ENCODE results near the gene MFSD2A. TPM values are rescaled to one million over a fixed set of nuclear protein-coding genes. Genes with fewer than 3 reads are reported as not detected.

MFSD2A gene
- total RNA-seq, 1 experiment from 2014 or later: 19.9 TPM

DNA sequence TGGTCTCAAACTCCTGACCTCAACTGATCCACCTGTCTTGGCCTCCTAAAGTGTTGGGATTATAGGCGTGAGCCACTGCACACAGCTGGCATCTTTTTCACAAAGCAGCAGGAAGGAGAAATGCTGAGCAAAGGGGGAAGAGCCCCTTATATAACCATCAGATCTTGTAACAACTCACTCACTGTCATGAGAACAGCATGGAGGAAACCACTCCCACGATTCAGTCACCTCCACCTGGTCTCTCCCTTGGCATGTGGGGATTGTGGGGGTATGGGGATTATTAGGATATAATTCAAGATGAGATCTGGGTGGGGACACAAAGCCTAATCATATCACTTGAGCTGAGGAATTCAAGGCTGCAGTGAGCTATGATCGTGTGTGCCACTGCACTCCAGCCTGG is 3.0 kb upstream of the MFSD2A start:
- no CpG with 5 or more reads among the region's 3 CpGs for WGBS (ENCODE audit: extremely low coverage, insufficient read length, low lambda C conversion rate)
- H3K14ac ChIP-seq (ENCODE audit: insufficient read depth, low read length): no peak overlapping the region

More for the DNA sequence above, 3.0 kb upstream of the MFSD2A start:
- Histone ChIP-seq H3K23me2 (ENCODE audit: insufficient read length, low read depth, low read length, poor library complexity, severe bottlenecking) (peaks cover 11% of the 10 kb centered on the region), H3K4me1 (ENCODE audit: insufficient read depth, low read length) (peaks cover 2% of the 10 kb centered on the region; the same call in 1 of the 2 replicates), H4K20me1 (ENCODE audit: control insufficient read depth, insufficient read depth, insufficient read length) (no peaks in the 10 kb centered on the region), H3K4me2 (ENCODE audit: insufficient read depth, insufficient read length, low read length) (no peak overlapping the region), H3K79me2 (ENCODE audit: insufficient read depth, low read length) (no peaks in the 10 kb centered on the region; the same call in 1 of the 2 replicates), H3K27me3 (ENCODE audit: insufficient read depth, low read length) (no peaks in the 10 kb centered on the region; the same call in 1 of the 2 replicates), H2BK12ac (ENCODE audit: insufficient read length, low read depth, low read length) (no peak overlapping the region), H3K4ac (ENCODE audit: low read depth, low read length) (no peak overlapping the region), H3K9me3 (ENCODE audit: control insufficient read depth, low read depth, low read length) (no peaks in the 10 kb centered on the region), H2BK5ac (ENCODE audit: insufficient read length, low read length) (no peak overlapping the region), H2BK120ac (ENCODE audit: low read depth, low read length, poor library complexity, severe bottlenecking) (no peak overlapping the region), H3K79me1 (ENCODE audit: insufficient read depth, low read depth, low read length, poor library complexity, severe bottlenecking) (no peaks in the 10 kb centered on the region), H3K23ac (ENCODE audit: insufficient read length, low read depth, low read length) (no peak overlapping the region), H2AFZ (ENCODE audit: low read length) (no peak overlapping the region), H3K27ac (ENCODE audit: insufficient read length, low read depth, low read length) (no peak overlapping the region), H3K18ac (ENCODE audit: insufficient read length, low read depth, low read length) (no peak overlapping the region), H2BK20ac (ENCODE audit: low read depth, low read length, poor library complexity, severe bottlenecking) (no peak overlapping the region), H3T11ph (ENCODE audit: low read length) (no peak overlapping the region), H2BK15ac (ENCODE audit: low read depth, low read length) (no peak overlapping the region), H4K91ac (ENCODE audit: insufficient read length, low read depth, low read length) (no peak overlapping the region), H2AK5ac (ENCODE audit: insufficient read length, low read length) (no peak overlapping the region), H4K8ac (replicated peaks; ENCODE audit: insufficient read length, low read depth, low read length) (no peak overlapping the region), H3K56ac (ENCODE audit: insufficient read length, low read depth, low read length) (no peak overlapping the region), H4K5ac (ENCODE audit: insufficient read length, low read depth, low read length) (no peak overlapping the region), H3K9ac (ENCODE audit: extremely low read depth, insufficient read length, low read length) (no peak overlapping the region)
- peaks cover 1 to 4% (median 2%) of the 10 kb centered on the region in 3 experiments; a peak in 2 of 7 replicates for H3K36me3 Mint-ChIP-seq (ENCODE audit: insufficient read depth in 1 of 3, low read depth in 3 of 3)
- peaks cover 45% of the 10 kb centered on the region for H3K27me3 Mint-ChIP-seq (ENCODE audit: low read depth)
- H3K9me3 Mint-ChIP-seq: peaks cover 3 to 6% of the 10 kb centered on the region in 2 experiments; a peak in 1 of 5 replicates
- no peak for DNase-seq
- TF ChIP-seq, protein P1, sequence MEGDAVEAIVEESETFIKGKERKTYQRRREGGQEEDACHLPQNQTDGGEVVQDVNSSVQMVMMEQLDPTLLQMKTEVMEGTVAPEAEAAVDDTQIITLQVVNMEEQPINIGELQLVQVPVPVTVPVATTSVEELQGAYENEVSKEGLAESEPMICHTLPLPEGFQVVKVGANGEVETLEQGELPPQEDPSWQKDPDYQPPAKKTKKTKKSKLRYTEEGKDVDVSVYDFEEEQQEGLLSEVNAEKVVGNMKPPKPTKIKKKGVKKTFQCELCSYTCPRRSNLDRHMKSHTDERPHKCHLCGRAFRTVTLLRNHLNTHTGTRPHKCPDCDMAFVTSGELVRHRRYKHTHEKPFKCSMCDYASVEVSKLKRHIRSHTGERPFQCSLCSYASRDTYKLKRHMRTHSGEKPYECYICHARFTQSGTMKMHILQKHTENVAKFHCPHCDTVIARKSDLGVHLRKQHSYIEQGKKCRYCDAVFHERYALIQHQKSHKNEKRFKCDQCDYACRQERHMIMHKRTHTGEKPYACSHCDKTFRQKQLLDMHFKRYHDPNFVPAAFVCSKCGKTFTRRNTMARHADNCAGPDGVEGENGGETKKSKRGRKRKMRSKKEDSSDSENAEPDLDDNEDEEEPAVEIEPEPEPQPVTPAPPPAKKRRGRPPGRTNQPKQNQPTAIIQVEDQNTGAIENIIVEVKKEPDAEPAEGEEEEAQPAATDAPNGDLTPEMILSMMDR (conservative IDR thresholded peaks at IDR 0.05): no peak
- H3K27ac Mint-ChIP-seq: no peak overlapping the region
- H3K4me1 Mint-ChIP-seq: peaks cover 23 to 27% of the 10 kb centered on the region in 2 experiments
- H3K4me3 Mint-ChIP-seq: no peak overlapping the region

All from H9 (cell line).